HEK293 (cell line): ENCODE data around the gene TRIM24.

Experiments used
- TRIM28 ChIP-seq: IDR thresholded peaks from 2 replicates; pipeline ENCODE4 v1.6.1; 2011; ENCODE audit warnings: low read length, control low read depth, borderline replicate concordance
- TF ChIP-seq, protein P1 (sequence below): fragments of 450-650 bp; formaldehyde crosslinking; conservative IDR thresholded peaks from 2 replicates; pipeline ENCODE4 v1.5.1; 2016; ENCODE audit warnings: low read depth, missing biosample characterization, missing genetic modification characterization

DNA sequence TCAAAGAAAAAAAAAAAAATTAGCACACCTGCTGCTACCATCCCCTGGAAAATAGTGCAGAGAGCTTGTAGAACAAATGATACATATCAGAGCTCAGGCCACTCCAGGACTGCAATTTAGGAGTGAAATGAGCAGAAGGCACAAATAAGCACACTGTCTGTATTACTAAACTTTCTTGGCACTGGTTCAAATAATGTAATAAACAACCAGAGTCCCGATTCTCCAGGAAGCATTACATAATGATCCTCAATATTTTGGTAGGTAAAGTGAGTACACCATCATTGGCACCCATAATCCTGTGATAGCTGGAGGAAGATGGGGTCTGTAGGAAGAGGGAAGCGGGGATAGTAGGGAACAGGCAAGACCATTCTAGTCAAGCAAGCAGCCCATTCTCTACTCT, 166.8 kb downstream of the TRIM24 start:
- TF ChIP-seq, protein P1, sequence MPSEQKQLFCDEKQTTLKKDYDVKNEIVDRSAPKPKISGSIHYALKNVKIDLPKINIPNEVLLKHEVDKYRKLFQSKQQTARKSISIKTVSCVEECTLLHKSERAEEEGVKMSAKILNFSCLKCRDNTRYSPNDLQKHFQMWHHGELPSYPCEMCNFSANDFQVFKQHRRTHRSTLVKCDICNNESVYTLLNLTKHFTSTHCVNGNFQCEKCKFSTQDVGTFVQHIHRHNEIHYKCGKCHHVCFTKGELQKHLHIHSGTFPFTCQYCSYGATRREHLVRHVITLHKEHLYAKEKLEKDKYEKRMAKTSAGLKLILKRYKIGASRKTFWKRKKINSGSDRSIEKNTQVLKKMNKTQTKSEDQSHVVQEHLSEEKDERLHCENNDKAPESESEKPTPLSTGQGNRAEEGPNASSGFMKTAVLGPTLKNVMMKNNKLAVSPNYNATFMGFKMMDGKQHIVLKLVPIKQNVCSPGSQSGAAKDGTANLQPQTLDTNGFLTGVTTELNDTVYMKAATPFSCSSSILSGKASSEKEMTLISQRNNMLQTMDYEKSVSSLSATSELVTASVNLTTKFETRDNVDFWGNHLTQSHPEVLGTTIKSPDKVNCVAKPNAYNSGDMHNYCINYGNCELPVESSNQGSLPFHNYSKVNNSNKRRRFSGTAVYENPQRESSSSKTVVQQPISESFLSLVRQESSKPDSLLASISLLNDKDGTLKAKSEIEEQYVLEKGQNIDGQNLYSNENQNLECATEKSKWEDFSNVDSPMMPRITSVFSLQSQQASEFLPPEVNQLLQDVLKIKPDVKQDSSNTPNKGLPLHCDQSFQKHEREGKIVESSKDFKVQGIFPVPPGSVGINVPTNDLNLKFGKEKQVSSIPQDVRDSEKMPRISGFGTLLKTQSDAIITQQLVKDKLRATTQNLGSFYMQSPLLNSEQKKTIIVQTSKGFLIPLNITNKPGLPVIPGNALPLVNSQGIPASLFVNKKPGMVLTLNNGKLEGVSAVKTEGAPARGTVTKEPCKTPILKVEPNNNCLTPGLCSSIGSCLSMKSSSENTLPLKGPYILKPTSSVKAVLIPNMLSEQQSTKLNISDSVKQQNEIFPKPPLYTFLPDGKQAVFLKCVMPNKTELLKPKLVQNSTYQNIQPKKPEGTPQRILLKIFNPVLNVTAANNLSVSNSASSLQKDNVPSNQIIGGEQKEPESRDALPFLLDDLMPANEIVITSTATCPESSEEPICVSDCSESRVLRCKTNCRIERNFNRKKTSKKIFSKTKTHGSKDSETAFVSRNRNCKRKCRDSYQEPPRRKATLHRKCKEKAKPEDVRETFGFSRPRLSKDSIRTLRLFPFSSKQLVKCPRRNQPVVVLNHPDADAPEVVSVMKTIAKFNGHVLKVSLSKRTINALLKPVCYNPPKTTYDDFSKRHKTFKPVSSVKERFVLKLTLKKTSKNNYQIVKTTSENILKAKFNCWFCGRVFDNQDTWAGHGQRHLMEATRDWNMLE = no peak
- no peak for TF ChIP-seq TRIM28
